Panc1 (cell line): ENCODE data around the gene BRD4. TPM values are rescaled to one million over a fixed set of nuclear protein-coding genes. Genes with fewer than 3 reads are reported as not detected.

Experiments used
- ATAC-seq: fragments of 200-7000 bp; cut with Tn5 transposase; 2 replicates; pipeline ENCODE4 v1.9.1; 2020; ENCODE audit warnings: mild to moderate bottlenecking, moderate library complexity
- BruUV-seq: library from RNA; stranded (reverse); fragments of 400-500 nt; replicated peaks from 2 replicates; lab custom pipeline; 2021; lab: Mats Ljungman, UMichigan
- CTCF ChIA-PET: fragments of 300-600 bp; sonication (Branson Sonifier 250); formaldehyde crosslinking; loops from one replicate; lab custom pipeline; 2022; ENCODE audit warnings: antibody characterized with exemption; lab: Charles Lee
- POLR2A ChIA-PET: fragments of 300-600 bp; sonication (Branson Sonifier 250); formaldehyde crosslinking; loops from one replicate; lab custom pipeline; 2022; ENCODE audit warnings: antibody characterized with exemption; lab: Charles Lee
- DNase-seq: peaks from one replicate; pipeline ENCODE4 v3.0.0-alpha.2; 2010; ENCODE audit warnings: low read depth, low spot score
- H3K27ac ChIP-seq: 2 replicates; pipeline ENCODE4 v1.5.1; 2011; ENCODE audit warnings: mild to moderate bottlenecking, low read length, inconsistent platforms
- H3K27me3 ChIP-seq: fragments of 200-500 bp; sonication (Bioruptor generic); 2 replicates; pipeline ENCODE4 v1.6.0; 2014; ENCODE audit warnings: low read length, inconsistent platforms; ENCODE audit not compliant: control insufficient read depth, insufficient read depth
- H3K36me3 ChIP-seq: fragments of 200-500 bp; sonication (Bioruptor generic); 2 replicates; pipeline ENCODE4 v1.5.1; 2014; ENCODE audit warnings: inconsistent platforms, mild to moderate bottlenecking, low read length, moderate library complexity; ENCODE audit not compliant: control insufficient read depth, insufficient read depth
- H3K4me1 ChIP-seq: 2 replicates; pipeline ENCODE4 v1.5.1; 2011; ENCODE audit warnings: inconsistent platforms, mild to moderate bottlenecking, low read length, moderate library complexity; ENCODE audit not compliant: control insufficient read depth, insufficient read depth
- H3K4me3 ChIP-seq, 2 experiments: 2 replicates each; pipeline ENCODE4 v1.5.1; 2011 to 2012; ENCODE audit warnings: low read depth in 2 of 2, low read length in 2 of 2, mild to moderate bottlenecking in 2 of 2, inconsistent platforms in 1 of 2, moderate library complexity in 1 of 2
- H3K9me3 ChIP-seq: fragments of 200-500 bp; sonication (Bioruptor generic); 2 replicates; pipeline ENCODE4 v1.5.1; 2014; ENCODE audit warnings: low read depth, mild to moderate bottlenecking, inconsistent platforms, low read length, moderate library complexity; ENCODE audit not compliant: control insufficient read depth, insufficient read depth
- POLR2AphosphoS5 ChIP-seq: IDR thresholded peaks from 2 replicates; pipeline ENCODE4 v1.6.1; 2012; ENCODE audit warnings: mild to moderate bottlenecking, low read depth, low read length, moderate library complexity
- SIN3A ChIP-seq: IDR thresholded peaks from 2 replicates; pipeline ENCODE4 v1.6.1; 2012; ENCODE audit warnings: low read depth, mild to moderate bottlenecking, low read length, moderate library complexity, borderline replicate concordance; ENCODE audit not compliant: insufficient read depth
- TCF7L2 ChIP-seq: IDR thresholded peaks from 2 replicates; pipeline ENCODE4 v1.6.1; 2011; ENCODE audit warnings: mild to moderate bottlenecking, low read depth, low read length, inconsistent platforms
- in situ Hi-C: cut with HindIII; loops from 2 replicates; pipeline ENCODE4 v1.10.0; 2016; ENCODE audit warnings: low sequenced_read_pairs, low pct_unique_long_range_greater_than_20kb
- intact Hi-C: fragments of 100-400 bp; cut with micrococcal nuclease; formaldehyde crosslinking; loops from one replicate; pipeline ENCODE4 v1.10.0; 2022; ENCODE audit not compliant: unreplicated experiment
- total RNA-seq: library from RNA; stranded (reverse); gene quantifications from one replicate; pipeline ENCODE4 v1.2.1, GENCODE V29; 2021; ENCODE audit not compliant: unreplicated experiment
- TF ChIP-seq, protein P1 (sequence below), 2 experiments: IDR thresholded peaks; 2 replicates each; pipeline ENCODE4 v1.6.1; 2011 to 2012; ENCODE audit warnings: low read depth in 2 of 2, control low read depth in 1 of 2, low read length in 1 of 2, mild to moderate bottlenecking in 1 of 2, moderate library complexity in 1 of 2; ENCODE audit not compliant: insufficient read depth in 1 of 2
- TF ChIP-seq, protein P2 (sequence below): fragments of 450-650 bp; IDR thresholded peaks from 2 replicates; pipeline ENCODE4 v1.5.1; 2017; ENCODE audit warnings: mild to moderate bottlenecking

BRD4 gene
- total RNA-seq, 1 experiment from 2014 or later: 102 TPM

DNA sequence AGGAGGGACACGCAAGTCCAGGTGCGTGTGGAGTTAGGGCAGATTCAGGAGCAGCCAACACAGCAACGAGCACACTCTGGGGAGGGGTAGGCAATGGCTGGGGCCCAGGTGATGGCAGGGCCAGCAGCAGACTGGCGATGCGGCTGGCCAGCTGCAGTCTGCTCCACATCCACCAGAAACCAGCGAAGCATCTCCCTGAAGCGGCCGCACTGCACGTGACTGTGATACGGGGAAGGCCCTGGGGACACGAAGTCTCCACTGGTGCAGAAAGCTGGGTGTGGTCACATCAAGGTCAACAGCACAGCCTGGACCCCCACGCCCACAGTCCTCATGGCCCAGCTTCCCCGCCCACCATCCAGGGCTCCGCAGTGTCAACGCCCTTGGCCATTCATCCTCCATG, 78.8 kb downstream of the BRD4 start:
- in situ Hi-C loops: no loop called here
- no peak for TF ChIP-seq POLR2AphosphoS5
- TF ChIP-seq SIN3A: no peak
- no peak for TF ChIP-seq TCF7L2
- TF ChIP-seq, protein P1, sequence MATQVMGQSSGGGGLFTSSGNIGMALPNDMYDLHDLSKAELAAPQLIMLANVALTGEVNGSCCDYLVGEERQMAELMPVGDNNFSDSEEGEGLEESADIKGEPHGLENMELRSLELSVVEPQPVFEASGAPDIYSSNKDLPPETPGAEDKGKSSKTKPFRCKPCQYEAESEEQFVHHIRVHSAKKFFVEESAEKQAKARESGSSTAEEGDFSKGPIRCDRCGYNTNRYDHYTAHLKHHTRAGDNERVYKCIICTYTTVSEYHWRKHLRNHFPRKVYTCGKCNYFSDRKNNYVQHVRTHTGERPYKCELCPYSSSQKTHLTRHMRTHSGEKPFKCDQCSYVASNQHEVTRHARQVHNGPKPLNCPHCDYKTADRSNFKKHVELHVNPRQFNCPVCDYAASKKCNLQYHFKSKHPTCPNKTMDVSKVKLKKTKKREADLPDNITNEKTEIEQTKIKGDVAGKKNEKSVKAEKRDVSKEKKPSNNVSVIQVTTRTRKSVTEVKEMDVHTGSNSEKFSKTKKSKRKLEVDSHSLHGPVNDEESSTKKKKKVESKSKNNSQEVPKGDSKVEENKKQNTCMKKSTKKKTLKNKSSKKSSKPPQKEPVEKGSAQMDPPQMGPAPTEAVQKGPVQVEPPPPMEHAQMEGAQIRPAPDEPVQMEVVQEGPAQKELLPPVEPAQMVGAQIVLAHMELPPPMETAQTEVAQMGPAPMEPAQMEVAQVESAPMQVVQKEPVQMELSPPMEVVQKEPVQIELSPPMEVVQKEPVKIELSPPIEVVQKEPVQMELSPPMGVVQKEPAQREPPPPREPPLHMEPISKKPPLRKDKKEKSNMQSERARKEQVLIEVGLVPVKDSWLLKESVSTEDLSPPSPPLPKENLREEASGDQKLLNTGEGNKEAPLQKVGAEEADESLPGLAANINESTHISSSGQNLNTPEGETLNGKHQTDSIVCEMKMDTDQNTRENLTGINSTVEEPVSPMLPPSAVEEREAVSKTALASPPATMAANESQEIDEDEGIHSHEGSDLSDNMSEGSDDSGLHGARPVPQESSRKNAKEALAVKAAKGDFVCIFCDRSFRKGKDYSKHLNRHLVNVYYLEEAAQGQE (IDR thresholded peaks at IDR 0.05; ENCODE audit: insufficient read depth in 1 of 2, low read depth in 2 of 2, low read length in 1 of 2): no peak
- TF ChIP-seq, protein P2, sequence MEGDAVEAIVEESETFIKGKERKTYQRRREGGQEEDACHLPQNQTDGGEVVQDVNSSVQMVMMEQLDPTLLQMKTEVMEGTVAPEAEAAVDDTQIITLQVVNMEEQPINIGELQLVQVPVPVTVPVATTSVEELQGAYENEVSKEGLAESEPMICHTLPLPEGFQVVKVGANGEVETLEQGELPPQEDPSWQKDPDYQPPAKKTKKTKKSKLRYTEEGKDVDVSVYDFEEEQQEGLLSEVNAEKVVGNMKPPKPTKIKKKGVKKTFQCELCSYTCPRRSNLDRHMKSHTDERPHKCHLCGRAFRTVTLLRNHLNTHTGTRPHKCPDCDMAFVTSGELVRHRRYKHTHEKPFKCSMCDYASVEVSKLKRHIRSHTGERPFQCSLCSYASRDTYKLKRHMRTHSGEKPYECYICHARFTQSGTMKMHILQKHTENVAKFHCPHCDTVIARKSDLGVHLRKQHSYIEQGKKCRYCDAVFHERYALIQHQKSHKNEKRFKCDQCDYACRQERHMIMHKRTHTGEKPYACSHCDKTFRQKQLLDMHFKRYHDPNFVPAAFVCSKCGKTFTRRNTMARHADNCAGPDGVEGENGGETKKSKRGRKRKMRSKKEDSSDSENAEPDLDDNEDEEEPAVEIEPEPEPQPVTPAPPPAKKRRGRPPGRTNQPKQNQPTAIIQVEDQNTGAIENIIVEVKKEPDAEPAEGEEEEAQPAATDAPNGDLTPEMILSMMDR: no peak
- H3K27ac ChIP-seq: no peak overlapping the region
- no peak for ATAC-seq
- H3K4me3 ChIP-seq: no peak overlapping the region
- ChIA-PET POLR2A (no interaction called here), CTCF (no interaction called here)
- H3K4me1 ChIP-seq: no peaks in the 10 kb centered on the region; the same call in none of the 2 replicates
- intact Hi-C loops: no loop called here
- peaks cover 12% of the 10 kb centered on the region for H3K36me3 ChIP-seq
- no peaks in the 10 kb centered on the region for H3K27me3 ChIP-seq
- H3K9me3 ChIP-seq: no peaks in the 10 kb centered on the region
- no peak for DNase-seq
- no TSS peak for BruUV-seq

DNA sequence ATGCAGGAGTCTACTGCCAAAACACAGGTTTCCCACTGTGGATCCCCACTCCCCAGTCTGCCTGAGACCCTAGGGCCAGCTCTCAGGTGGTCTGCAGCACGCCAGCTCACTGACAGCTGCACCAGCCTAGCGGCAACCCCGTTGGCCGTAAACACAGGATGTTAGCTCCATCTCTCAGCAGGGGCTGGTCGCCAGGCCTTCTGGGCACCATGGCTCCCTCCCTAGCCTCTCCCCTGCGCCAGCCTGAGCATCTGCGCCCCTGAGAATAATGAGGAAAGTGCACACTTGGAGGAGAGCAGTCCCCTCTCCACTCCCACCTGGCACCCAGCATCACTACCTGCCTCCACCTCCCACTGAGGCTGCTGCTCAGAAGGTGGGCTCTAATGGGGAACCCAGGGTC, 79.3 kb downstream of the BRD4 start:
- Histone ChIP-seq H3K27me3 (no peaks in the 10 kb centered on the region), H3K27ac (no peak overlapping the region), H3K36me3 (peaks cover 13% of the 10 kb centered on the region), H3K4me3 (no peak overlapping the region), H3K4me1 (no peaks in the 10 kb centered on the region; the same call in none of the 2 replicates), H3K9me3 (no peaks in the 10 kb centered on the region)
- TF ChIP-seq POLR2AphosphoS5 (no peak), SIN3A (no peak), TCF7L2 (no peak)
- TF ChIP-seq, protein P2: no peak
- TF ChIP-seq, protein P1 (IDR thresholded peaks at IDR 0.05; ENCODE audit: insufficient read depth in 1 of 2, low read depth in 2 of 2, low read length in 1 of 2): no peak
- CTCF ChIA-PET: interaction anchor here (0.8 kb wide), 1 partner anchor 165 kb away, joined by 3 read pairs; the partner anchor contains the start of gene AKAP8L
- in situ Hi-C loops (no loop called here), intact Hi-C loops (no loop called here)
- BruUV-seq: no TSS peak
- ATAC-seq (no peak), DNase-seq (no peak)
- POLR2A ChIA-PET: no interaction called here
